Left kidney (tissue), 2 donors: ENCODE measurements around the gene KDELR1. TPM values are rescaled to one million over a fixed set of nuclear protein-coding genes. Genes with fewer than 3 reads are reported as not detected.

Source experiments
- DNase-seq: peaks from one replicate; pipeline ENCODE4 v3.0.0-alpha.2; 2013
- polyA plus RNA-seq: library from polyadenylated mRNA; unstranded; fragments of 120-200 nt; gene quantifications from one replicate; pipeline ENCODE4 v1.2.1, GENCODE V29; 2013; ENCODE audit not compliant: insufficient read length

The KDELR1 gene
- polyA plus RNA-seq, 1 donor, result 227 TPM

DNA sequence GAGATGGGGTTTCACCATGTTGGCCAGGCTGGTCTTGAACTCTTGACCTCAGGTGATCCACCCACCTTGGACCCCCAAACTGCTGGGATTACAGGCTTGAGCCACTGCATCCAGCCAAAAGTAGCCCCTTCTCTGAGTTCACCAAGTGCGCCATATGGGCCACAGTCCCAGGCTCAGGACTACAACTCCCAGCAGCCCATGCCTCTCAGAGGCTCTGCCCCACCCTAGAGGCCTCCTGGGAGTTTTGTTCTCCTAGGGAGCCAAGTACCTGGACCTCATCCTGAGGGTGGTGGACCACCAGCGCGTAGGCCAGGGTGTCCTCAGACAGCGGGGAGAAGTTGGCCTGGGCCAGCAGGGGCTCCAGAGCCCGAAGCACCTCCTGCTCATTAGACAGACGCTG is 46.5 kb downstream of the KDELR1 start:
- no peak for DNase-seq

DNA sequence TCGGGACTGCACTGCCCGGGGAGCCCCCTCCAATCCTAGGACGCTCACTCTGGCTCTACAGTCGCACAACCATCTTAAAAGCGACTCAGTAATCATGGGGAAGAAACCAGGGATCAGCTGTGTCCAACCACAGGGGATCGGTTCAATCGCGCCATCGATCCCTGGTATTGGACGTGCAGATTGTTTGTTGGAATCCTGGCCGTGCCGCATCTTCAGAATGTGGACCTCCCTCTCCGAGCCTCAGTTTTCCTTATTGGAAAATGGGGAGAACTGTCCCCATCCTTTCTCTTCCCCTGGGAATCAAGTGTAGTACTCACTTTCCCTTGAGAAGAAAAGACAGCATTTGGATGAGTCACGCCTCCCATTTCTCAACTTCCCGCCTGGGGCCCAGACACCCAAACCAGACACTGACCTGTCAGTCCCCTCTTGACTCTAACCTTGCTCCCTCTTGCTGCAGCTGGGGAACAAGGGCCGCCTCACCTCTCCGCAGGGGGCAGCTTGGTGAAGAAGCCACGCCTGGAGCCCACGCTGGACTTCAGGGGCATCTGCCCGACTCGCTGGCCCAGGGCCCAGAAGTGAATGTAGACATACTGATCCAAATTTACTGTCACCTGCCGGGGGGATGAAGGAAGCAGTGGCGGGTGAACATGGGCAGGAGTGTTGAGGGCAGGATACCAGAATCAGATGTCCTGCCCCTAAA is 48.4 kb downstream of the KDELR1 start:
- DNase-seq, result no peak

DNA sequence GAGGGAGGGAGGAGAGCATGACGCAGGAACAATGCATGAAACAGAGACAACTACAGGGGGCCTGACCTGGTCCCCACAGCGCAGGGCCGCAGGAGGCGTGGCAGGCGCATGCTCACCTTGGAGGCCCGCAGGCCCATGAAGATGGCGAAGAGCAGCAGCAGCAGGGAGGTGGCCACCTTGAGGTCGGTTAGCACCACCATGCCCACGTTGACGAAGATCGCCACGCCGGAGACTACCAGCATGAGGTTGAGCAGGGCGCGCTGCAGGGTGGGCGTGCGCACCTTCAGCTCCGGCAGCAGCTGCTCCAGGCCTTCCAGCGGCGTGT is 49.0 kb downstream of the KDELR1 start:
- no peak for DNase-seq

DNA sequence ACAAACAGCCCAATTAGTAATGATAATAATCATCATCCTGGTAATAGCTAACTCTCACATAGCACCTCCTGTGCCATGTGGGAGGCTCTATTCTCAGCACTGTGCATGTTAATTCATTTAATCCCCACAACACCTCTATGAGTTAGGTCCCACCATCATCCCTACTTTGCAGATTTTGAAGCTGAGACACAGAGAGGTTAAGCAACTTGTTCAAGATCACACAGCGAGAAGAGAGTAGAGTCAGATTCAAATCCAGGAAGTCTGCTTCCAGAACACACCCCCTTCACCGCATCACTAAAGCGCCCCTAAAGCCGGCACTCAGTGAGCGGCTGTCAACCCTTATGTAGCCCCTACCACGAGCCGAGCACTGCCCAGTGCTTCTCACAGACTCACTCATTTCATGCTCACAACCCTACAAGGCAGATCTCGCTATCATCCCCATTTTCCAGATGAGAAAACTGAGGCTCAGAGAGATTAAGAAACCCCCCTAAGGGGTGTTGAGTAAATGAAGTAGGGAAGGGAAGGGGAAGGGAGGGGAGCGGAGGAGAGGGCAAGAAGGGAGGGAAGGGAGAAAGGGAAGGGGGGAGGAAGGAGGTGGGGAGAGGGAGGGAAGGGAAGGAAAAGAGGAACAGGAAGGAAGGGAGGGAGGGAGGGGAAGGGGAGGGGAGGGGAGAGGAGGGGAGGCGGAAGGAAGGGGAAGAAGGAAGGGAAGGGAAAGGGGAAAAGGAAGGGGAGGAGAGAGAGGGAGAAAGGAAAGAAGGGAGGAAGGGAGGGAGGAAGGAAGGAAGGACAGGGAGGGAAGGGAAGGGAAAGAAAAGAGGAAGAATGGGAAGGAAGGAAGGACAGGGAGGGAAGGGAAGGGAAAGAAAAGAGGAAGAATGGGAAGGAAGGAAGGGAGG is 49.6 kb downstream of the KDELR1 start:
- DNase-seq, result no peak

DNA sequence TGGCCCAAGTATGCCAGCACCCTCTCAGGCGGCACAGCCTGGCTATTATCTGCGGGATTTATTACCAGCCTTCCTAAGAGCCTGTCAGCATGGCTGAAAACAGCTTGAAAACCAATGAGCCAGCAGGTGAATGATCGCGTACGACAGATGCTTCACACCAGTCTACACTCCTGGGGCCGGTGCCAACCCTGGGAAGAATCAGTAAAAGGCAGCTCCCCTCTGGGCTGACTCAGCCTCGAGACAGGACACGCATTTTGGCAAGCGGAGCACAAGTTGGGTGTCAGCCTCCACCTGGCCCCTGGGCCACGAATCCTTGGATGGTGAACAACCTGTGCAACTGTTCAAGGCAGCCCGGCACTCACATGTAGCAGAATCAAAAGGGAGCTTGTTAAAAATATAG is 50.4 kb downstream of the KDELR1 start:
- no peak for DNase-seq

DNA sequence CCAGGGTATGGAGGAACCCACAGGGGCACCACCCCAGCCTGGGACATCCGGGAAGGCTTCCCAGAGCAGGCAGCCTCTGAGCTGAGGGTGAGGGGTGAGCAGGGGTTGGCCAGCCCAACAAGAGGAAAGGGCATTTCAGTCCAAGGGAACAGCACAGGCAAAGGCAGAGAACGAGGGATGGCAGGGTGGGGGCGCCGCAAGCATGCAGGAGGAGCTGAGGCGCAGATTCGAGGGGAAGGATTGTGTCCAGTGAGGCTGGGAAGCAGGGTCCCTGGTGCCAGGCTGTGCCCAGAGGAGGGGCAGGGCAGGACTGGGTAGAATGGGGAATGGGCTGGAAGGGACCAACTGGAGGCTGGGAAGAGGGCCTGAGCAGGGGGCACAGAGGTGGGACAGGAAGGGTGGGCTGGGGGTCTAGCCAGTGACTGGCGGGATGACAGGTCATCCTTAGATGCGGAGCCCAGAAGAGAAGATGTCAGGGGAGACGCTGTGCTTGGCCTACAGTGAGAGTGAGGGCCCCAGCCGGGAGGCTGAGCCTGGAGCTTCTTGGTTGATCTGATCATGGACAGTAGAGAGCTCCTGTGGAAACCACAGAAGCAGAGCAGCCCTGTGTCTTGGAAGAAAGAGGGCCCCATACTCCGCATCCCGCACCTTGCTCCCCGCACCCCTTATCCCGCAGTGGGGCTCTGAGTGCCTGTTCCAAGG is 52.4 kb downstream of the KDELR1 start:
- no peak for DNase-seq

DNA sequence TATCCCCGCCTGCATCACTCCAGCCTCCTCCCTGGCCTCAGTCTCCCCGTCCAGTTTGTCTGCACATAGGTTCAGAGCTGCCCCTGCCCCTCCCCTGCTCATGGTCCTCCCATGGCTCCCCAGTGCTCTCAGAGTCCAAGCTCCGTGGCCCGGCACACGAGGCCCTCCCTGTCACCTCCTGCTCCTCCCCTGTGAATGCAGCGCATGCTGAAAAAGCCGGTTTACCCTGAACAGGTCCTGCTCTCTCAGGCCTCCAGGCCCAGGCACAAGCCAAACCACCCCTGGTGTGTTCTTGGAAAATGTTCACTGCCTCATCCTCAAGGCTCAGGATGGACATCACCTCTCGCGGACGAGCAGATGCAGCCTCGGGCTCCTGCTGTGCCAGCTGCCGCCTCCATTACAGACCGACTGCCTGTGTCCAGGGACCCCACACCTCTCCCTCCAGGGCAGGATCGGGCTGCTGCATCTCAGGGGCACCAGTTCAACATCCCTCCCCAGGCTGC is 53.0 kb downstream of the KDELR1 start:
- no peak for DNase-seq

DNA sequence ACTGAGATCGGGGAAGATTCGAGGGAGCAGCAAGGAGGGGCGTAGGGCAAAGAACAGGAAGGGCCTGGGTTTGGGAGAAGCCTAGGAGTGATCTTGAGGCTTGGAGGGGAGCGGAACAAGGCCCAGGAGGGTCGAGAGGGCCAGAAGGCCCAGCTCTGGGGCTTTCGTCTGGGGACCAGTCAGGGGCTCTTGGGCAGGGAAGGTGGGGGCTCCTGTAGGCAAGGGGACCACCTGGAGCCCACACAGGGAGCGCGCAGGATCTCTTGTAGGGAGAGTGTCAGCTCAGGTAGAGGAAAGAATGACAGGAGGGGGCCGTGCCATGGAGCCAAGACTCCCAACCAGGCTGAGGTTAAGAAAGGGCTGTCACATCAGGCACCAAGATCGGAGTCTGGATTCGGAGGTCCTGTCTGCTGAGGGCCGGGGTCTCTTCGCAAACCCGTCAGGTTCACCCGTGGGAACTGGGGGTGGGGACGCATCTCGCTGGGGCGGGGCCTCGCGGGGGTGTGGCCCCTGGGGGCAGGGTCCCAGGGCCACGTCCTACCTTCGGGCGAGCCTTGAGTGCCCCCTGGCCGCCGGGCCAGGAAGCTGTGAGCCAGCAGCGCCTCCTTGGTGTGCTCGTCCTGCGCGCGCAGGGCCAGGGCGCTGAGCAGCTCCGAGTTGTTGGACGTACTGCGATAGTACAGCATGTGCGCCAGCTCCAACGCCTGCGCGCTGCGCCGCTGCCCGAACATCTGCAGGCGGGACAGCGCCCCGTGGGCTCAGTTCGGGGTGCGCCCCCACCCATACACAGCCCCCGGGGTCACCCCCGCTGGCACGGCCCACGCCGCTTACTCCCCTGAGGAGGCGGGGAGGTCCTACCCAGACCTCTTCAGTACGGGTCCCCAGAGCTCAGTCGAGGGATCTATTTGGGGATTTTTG is 57.6 kb downstream of the KDELR1 start:
- peak; percentile 77 for DNase-seq

DNA sequence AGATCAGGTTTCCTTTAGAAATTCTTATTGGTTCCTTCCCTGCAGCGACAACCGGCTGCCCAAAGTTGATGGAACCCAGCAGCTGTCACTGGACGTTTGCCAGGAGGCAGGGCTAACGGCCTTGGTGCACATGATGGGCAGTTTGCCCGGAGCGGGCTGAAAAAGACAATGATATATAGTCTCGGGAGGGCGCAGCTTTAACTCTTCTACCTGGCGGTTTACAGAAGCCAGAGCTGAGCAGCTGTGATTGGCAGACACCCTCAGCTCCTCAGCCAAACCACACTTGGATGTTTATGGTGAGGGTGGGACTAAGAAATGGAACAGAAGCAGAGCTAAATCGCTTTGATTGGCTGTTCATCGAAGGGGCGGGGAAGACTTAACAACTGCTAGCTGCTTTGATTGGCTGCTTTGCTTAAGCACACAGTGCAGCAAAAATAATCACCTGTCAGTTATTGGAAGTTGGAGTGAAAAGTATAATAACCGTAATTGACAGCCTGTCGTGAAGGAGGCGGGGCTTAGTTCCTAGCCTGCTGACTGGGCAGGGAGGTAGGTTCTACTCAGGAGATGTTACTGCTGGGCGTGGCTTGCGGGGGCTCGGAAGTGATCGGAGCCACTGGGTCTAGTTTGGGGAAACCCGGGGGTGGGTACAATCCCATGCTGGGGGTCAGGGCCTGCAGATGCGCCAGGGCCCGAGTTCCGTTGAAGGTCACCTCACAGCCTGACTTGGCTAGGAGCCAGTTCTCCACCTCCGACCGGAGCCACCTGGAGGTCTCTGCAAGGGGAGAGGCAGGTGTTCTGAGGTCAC is 58.5 kb downstream of the KDELR1 start:
- peak; percentile 95 for DNase-seq

Other genes with a start within 250 kb of the KDELR1 start
- gene LIG1, start 221.2 kb downstream of the KDELR1 start, polyA plus RNA-seq, result 81.3 TPM
- gene ZSWIM9, start 220.9 kb downstream of the KDELR1 start, polyA plus RNA-seq, result 9.0 TPM
- gene CARD8, start 135.6 kb downstream of the KDELR1 start, polyA plus RNA-seq, result 74.3 TPM
- gene ZNF114, start 121.5 kb downstream of the KDELR1 start, polyA plus RNA-seq, result 7.7 TPM
- gene EMP3, start 66.0 kb downstream of the KDELR1 start, polyA plus RNA-seq, result 62.3 TPM
- gene TMEM143, start 27.6 kb downstream of the KDELR1 start, polyA plus RNA-seq, result 12.5 TPM
- not detected for gene SYNGR4, start 27.2 kb downstream of the KDELR1 start, polyA plus RNA-seq
- 0.47 TPM for gene GRIN2D, start 2.1 kb upstream of the KDELR1 start, polyA plus RNA-seq
- gene GRWD1, start 54.4 kb upstream of the KDELR1 start, polyA plus RNA-seq, result 22.2 TPM
- gene KCNJ14, start 64.0 kb upstream of the KDELR1 start, polyA plus RNA-seq, result 1.1 TPM
- gene CYTH2, start 77.8 kb upstream of the KDELR1 start, polyA plus RNA-seq, result 94.1 TPM
- gene LMTK3, start 120.3 kb upstream of the KDELR1 start, polyA plus RNA-seq, result 2.0 TPM
- 0.38 TPM for gene SULT2B1, start 160.6 kb upstream of the KDELR1 start, polyA plus RNA-seq
- not detected for gene SPACA4, start 215.2 kb upstream of the KDELR1 start, polyA plus RNA-seq
- gene FAM83E, start 223.5 kb upstream of the KDELR1 start, polyA plus RNA-seq, result 0.57 TPM
- gene RPL18, start 227.6 kb upstream of the KDELR1 start, polyA plus RNA-seq, result 969 TPM
- 19.9 TPM for gene SPHK2, start 228.0 kb upstream of the KDELR1 start, polyA plus RNA-seq
- 9.5 TPM for gene DBP, start 245.8 kb upstream of the KDELR1 start, polyA plus RNA-seq